Measurements from ENCODE around the gene PRDX1. TPM values are rescaled to one million over a fixed set of nuclear protein-coding genes. Genes with fewer than 3 reads are reported as not detected.
"Not testable (repeated sequence)": the region's sequence is repeated elsewhere in the genome, so short reads cannot be mapped to it uniquely, and the experiment has no call there.

Gene PRDX1
- total and polyA plus RNA-seq, 4 donors = 279 to 441 (median 358) TPM

- no peaks in the 10 kb centered on the region for H3K4me1 ChIP-seq (ENCODE audit: control insufficient read depth in 1 of 2, insufficient read depth in 2 of 2, low read length in 2 of 2)
- H3K4me3 ChIP-seq (ENCODE audit: low read length in 2 of 2) = peak overlapping the region; percentile 37 to 70
- 5% methylated on average over 17 of the region's 17 CpGs for WGBS, 2 donors
- no peaks in the 10 kb centered on the region for H3K36me3 ChIP-seq (ENCODE audit: control insufficient read depth in 1 of 2, insufficient read depth in 2 of 2, low read length in 1 of 2)
- H3K27me3 ChIP-seq (ENCODE audit: control insufficient read depth in 1 of 2, insufficient read depth in 2 of 2, low read length in 1 of 2) = no peaks in the 10 kb centered on the region
- intact Hi-C loops (cut with DNase I) = loop anchor here (2.0 to 10.0 kb wide), 2 partner anchors 129 to 475 kb away; partner anchors contain the start of genes HECTD3 (in 1 of the 2) and UROD (in 1 of the 2)
- ATAC-seq (ENCODE audit: low FRiP score) (peak; percentile 6), DNase-seq (no peak)
- no peak overlapping the region for H3K27ac ChIP-seq (ENCODE audit: low read depth in 1 of 2, low read length in 2 of 2)
- no peaks in the 10 kb centered on the region for H3K9me3 ChIP-seq (ENCODE audit: control insufficient read depth, low read length)
Measured at GRCh38 chr1:45490121-45490625, 31.5 kb downstream of the PRDX1 start.

- intact Hi-C loops (cut with DNase I); DNase-seq; ATAC-seq (ENCODE audit: low FRiP score); H3K4me1 ChIP-seq (ENCODE audit: control insufficient read depth in 1 of 2, insufficient read depth in 2 of 2, low read length in 2 of 2); H3K27me3 ChIP-seq (ENCODE audit: control insufficient read depth in 1 of 2, insufficient read depth in 2 of 2, low read length in 1 of 2); H3K27ac ChIP-seq (ENCODE audit: low read depth in 1 of 2, low read length in 2 of 2); H3K4me3 ChIP-seq (ENCODE audit: low read length in 2 of 2); H3K9me3 ChIP-seq (ENCODE audit: control insufficient read depth, low read length); H3K36me3 ChIP-seq (ENCODE audit: control insufficient read depth in 1 of 2, insufficient read depth in 2 of 2, low read length in 1 of 2): not testable (repeated sequence)
- 84 to 87% methylated on average over 14 of the region's 14 CpGs for WGBS, 2 donors
Measured at GRCh38 chr1:45489379-45489778, 32.3 kb downstream of the PRDX1 start.

GRCh38 chr1:45488666-45489377, 32.9 kb downstream of the PRDX1 start:
- DNase-seq = no peak
- intact Hi-C loops (cut with DNase I) = no loop called here
- Histone ChIP-seq H3K9me3 (ENCODE audit: control insufficient read depth, low read length) (no peaks in the 10 kb centered on the region), H3K4me3 (ENCODE audit: low read length in 2 of 2) (no peak overlapping the region), H3K27me3 (ENCODE audit: control insufficient read depth in 1 of 2, insufficient read depth in 2 of 2, low read length in 1 of 2) (no peaks in the 10 kb centered on the region), H3K36me3 (ENCODE audit: control insufficient read depth in 1 of 2, insufficient read depth in 2 of 2, low read length in 1 of 2) (no peaks in the 10 kb centered on the region), H3K27ac (ENCODE audit: low read depth in 1 of 2, low read length in 2 of 2) (no peak overlapping the region), H3K4me1 (ENCODE audit: control insufficient read depth in 1 of 2, insufficient read depth in 2 of 2, low read length in 2 of 2) (no peaks in the 10 kb centered on the region)
- ATAC-seq (ENCODE audit: low FRiP score) = no peak
- WGBS, 2 donors = 76 to 77% methylated on average over 10 of the region's 10 CpGs

GRCh38 chr1:45485949-45486348, 35.7 kb downstream of the PRDX1 start:
- H3K4me3 ChIP-seq (ENCODE audit: low read length in 2 of 2) = no peak overlapping the region
- no peak for DNase-seq
- H3K27ac ChIP-seq (ENCODE audit: low read depth in 1 of 2, low read length in 2 of 2) = no peak overlapping the region
- H3K4me1 ChIP-seq (ENCODE audit: control insufficient read depth in 1 of 2, insufficient read depth in 2 of 2, low read length in 2 of 2) = no peaks in the 10 kb centered on the region
- H3K27me3 ChIP-seq (ENCODE audit: control insufficient read depth in 1 of 2, insufficient read depth in 2 of 2, low read length in 1 of 2) = no peaks in the 10 kb centered on the region
- ATAC-seq (ENCODE audit: low FRiP score) = no peak
- intact Hi-C loops (cut with DNase I) = no loop called here
- H3K36me3 ChIP-seq (ENCODE audit: control insufficient read depth in 1 of 2, insufficient read depth in 2 of 2, low read length in 1 of 2) = no peaks in the 10 kb centered on the region
- no peaks in the 10 kb centered on the region for H3K9me3 ChIP-seq (ENCODE audit: control insufficient read depth, low read length)

GRCh38 chr1:45479039-45479748, 42.5 kb downstream of the PRDX1 start:
- intact Hi-C loops (cut with DNase I) = no loop called here
- Histone ChIP-seq H3K9me3 (ENCODE audit: control insufficient read depth, low read length) (no peaks in the 10 kb centered on the region), H3K36me3 (ENCODE audit: control insufficient read depth in 1 of 2, insufficient read depth in 2 of 2, low read length in 1 of 2) (no peaks in the 10 kb centered on the region), H3K4me1 (ENCODE audit: control insufficient read depth in 1 of 2, insufficient read depth in 2 of 2, low read length in 2 of 2) (no peaks in the 10 kb centered on the region), H3K4me3 (ENCODE audit: low read length in 2 of 2) (no peak overlapping the region), H3K27me3 (ENCODE audit: control insufficient read depth in 1 of 2, insufficient read depth in 2 of 2, low read length in 1 of 2) (no peaks in the 10 kb centered on the region), H3K27ac (ENCODE audit: low read depth in 1 of 2, low read length in 2 of 2) (no peak overlapping the region)
- 89 to 91% methylated on average over 5 of the region's 5 CpGs for WGBS, 2 donors
- no peak for ATAC-seq (ENCODE audit: low FRiP score)
- no peak for DNase-seq

GRCh38 chr1:45478121-45478814, 43.4 kb downstream of the PRDX1 start:
- WGBS, 2 donors = 57 to 72% methylated on average over 4 of the region's 4 CpGs
- no peak overlapping the region for H3K4me3 ChIP-seq (ENCODE audit: low read length in 2 of 2)
- intact Hi-C loops (cut with DNase I) = no loop called here

GRCh38 chr1:45477646-45478045, 44.0 kb downstream of the PRDX1 start:
- WGBS, 2 donors = 91 to 94% methylated on average over 3 of the region's 3 CpGs
- ATAC-seq (ENCODE audit: low FRiP score) (no peak), DNase-seq (no peak)
- Histone ChIP-seq H3K36me3 (ENCODE audit: control insufficient read depth in 1 of 2, insufficient read depth in 2 of 2, low read length in 1 of 2) (no peaks in the 10 kb centered on the region), H3K9me3 (ENCODE audit: control insufficient read depth, low read length) (no peaks in the 10 kb centered on the region), H3K27ac (ENCODE audit: low read depth in 1 of 2, low read length in 2 of 2) (no peak overlapping the region), H3K4me3 (ENCODE audit: low read length in 2 of 2) (no peak overlapping the region), H3K4me1 (ENCODE audit: control insufficient read depth in 1 of 2, insufficient read depth in 2 of 2, low read length in 2 of 2) (no peaks in the 10 kb centered on the region), H3K27me3 (ENCODE audit: control insufficient read depth in 1 of 2, insufficient read depth in 2 of 2, low read length in 1 of 2) (no peaks in the 10 kb centered on the region)
- intact Hi-C loops (cut with DNase I) = no loop called here

More at GRCh38 chr1:45478121-45478814, 43.4 kb downstream of the PRDX1 start:
- Histone ChIP-seq H3K9me3 (ENCODE audit: control insufficient read depth, low read length) (no peaks in the 10 kb centered on the region), H3K27ac (ENCODE audit: low read depth in 1 of 2, low read length in 2 of 2) (no peak overlapping the region), H3K36me3 (ENCODE audit: control insufficient read depth in 1 of 2, insufficient read depth in 2 of 2, low read length in 1 of 2) (no peaks in the 10 kb centered on the region), H3K4me1 (ENCODE audit: control insufficient read depth in 1 of 2, insufficient read depth in 2 of 2, low read length in 2 of 2) (no peaks in the 10 kb centered on the region), H3K27me3 (ENCODE audit: control insufficient read depth in 1 of 2, insufficient read depth in 2 of 2, low read length in 1 of 2) (no peaks in the 10 kb centered on the region)
- ATAC-seq (ENCODE audit: low FRiP score) (no peak), DNase-seq (no peak)

GRCh38 chr1:45474194-45474593, 47.5 kb downstream of the PRDX1 start:
- H3K4me3 ChIP-seq (ENCODE audit: low read length in 2 of 2); intact Hi-C loops (cut with DNase I); DNase-seq; H3K27ac ChIP-seq (ENCODE audit: low read depth in 1 of 2, low read length in 2 of 2); H3K36me3 ChIP-seq (ENCODE audit: control insufficient read depth in 1 of 2, insufficient read depth in 2 of 2, low read length in 1 of 2); H3K27me3 ChIP-seq (ENCODE audit: control insufficient read depth in 1 of 2, insufficient read depth in 2 of 2, low read length in 1 of 2); H3K4me1 ChIP-seq (ENCODE audit: control insufficient read depth in 1 of 2, insufficient read depth in 2 of 2, low read length in 2 of 2); H3K9me3 ChIP-seq (ENCODE audit: control insufficient read depth, low read length); ATAC-seq (ENCODE audit: low FRiP score): not testable (repeated sequence)
- WGBS, 2 donors = 95% methylated on average over 6 of the region's 6 CpGs

Data from aorta (tissue), 5 donors.